ENCODE data around the gene RERE.

Gene RERE

DNA sequence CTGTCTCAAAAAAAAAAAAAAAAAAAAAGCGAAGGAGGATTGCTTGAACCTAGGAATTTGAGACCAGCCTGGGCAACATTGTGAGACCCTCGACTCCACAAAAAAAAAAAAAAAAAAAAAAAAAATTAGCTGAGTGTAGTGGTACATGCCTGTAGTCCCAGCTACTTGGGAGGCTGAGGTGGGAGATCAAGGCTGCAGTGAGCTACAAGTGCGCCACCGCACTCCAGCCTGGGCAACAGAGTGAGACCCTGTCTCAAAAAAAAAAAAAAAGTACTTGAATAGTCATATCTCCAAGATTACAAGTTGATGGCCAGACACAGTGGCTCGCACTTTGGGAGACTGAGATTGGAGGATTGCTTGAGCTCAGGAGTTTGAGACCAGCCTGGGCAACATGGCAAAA, 33.6 kb upstream of the RERE start:
- no peak overlapping the region for H3K4me3 ChIP-seq (replicated peaks; ENCODE audit: low read depth, low read length)
- DNase-seq (ENCODE audit: low read depth): no peak
- TF ChIP-seq, protein P1, sequence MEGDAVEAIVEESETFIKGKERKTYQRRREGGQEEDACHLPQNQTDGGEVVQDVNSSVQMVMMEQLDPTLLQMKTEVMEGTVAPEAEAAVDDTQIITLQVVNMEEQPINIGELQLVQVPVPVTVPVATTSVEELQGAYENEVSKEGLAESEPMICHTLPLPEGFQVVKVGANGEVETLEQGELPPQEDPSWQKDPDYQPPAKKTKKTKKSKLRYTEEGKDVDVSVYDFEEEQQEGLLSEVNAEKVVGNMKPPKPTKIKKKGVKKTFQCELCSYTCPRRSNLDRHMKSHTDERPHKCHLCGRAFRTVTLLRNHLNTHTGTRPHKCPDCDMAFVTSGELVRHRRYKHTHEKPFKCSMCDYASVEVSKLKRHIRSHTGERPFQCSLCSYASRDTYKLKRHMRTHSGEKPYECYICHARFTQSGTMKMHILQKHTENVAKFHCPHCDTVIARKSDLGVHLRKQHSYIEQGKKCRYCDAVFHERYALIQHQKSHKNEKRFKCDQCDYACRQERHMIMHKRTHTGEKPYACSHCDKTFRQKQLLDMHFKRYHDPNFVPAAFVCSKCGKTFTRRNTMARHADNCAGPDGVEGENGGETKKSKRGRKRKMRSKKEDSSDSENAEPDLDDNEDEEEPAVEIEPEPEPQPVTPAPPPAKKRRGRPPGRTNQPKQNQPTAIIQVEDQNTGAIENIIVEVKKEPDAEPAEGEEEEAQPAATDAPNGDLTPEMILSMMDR (IDR thresholded peaks at IDR 0.05; ENCODE audit: low read length, missing control alignments): no peak

DNA sequence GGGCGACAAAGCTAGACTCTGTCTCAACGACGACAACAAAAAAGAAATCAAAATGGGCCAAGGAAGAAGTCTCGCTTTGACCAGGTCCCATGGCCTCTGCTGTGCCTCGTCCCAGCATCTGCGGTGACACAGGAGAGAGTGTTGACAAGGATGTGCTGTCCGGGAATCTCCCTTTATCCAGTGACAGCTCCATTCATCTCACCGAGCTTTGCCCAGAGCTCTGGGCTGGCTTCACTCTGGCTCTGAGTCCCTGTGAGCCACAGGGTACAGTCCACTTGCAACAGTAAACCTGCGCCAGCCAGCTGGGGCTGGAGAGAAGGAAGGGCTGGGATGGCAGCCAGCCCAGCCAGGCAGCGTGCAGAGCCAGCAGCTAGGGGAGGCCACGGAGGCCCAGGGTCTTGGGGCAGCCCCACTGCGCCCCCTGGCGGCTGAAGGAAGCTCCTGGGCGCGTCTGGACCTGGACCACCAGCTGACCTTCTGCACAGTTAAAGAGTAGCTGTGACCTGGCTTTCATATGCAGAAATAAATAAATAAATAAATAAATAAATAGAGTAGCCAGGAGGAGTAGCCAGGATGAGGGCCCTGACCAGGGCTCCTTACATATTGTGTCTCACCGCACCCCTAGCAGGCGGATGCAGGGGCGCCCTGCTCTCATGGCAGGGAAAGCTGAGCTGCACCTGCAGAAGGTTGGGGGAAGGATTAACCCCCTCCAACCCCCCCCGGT, 31.4 kb upstream of the RERE start:
- DNase-seq (ENCODE audit: low read depth): peak; percentile 95

DNA sequence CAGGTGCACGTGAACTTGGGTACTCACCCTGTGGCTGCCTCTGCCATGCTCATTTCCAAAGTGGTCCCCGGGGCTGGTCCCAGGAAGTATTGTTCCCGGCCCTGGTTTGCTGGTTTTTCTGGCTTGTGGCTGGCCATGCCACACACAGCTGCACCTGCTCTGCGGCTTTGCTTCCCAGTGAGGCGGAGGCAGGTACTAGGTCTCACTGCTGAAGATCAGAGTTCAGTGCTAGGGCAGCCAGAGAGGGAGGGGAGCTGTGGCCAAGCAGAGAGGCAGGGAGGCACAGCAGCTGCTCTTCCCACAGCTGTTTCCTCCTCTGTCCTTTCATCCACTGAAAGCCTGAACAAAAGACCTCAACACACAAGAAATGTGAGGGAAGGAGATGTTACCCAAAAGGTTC, 30.6 kb upstream of the RERE start:
- TF ChIP-seq, protein P1 (IDR thresholded peaks at IDR 0.05; ENCODE audit: low read length, missing control alignments): no peak
- no peak overlapping the region for H3K4me3 ChIP-seq (replicated peaks; ENCODE audit: low read depth, low read length)
- no peak for DNase-seq (ENCODE audit: low read depth)

More for the DNA sequence above, 31.4 kb upstream of the RERE start:
- no peak overlapping the region for H3K4me3 ChIP-seq (replicated peaks; ENCODE audit: low read depth, low read length)
- TF ChIP-seq, protein P1 (IDR thresholded peaks at IDR 0.05; ENCODE audit: low read length, missing control alignments): peak; percentile 87

- DNase-seq (ENCODE audit: low read depth): no peak
- TF ChIP-seq, protein P1 (IDR thresholded peaks at IDR 0.05; ENCODE audit: low read length, missing control alignments): no peak
- no peak overlapping the region for H3K4me3 ChIP-seq (replicated peaks; ENCODE audit: low read depth, low read length)
Measured at GRCh38 chr1:8846263-8846662, 28.8 kb upstream of the RERE start.

DNA sequence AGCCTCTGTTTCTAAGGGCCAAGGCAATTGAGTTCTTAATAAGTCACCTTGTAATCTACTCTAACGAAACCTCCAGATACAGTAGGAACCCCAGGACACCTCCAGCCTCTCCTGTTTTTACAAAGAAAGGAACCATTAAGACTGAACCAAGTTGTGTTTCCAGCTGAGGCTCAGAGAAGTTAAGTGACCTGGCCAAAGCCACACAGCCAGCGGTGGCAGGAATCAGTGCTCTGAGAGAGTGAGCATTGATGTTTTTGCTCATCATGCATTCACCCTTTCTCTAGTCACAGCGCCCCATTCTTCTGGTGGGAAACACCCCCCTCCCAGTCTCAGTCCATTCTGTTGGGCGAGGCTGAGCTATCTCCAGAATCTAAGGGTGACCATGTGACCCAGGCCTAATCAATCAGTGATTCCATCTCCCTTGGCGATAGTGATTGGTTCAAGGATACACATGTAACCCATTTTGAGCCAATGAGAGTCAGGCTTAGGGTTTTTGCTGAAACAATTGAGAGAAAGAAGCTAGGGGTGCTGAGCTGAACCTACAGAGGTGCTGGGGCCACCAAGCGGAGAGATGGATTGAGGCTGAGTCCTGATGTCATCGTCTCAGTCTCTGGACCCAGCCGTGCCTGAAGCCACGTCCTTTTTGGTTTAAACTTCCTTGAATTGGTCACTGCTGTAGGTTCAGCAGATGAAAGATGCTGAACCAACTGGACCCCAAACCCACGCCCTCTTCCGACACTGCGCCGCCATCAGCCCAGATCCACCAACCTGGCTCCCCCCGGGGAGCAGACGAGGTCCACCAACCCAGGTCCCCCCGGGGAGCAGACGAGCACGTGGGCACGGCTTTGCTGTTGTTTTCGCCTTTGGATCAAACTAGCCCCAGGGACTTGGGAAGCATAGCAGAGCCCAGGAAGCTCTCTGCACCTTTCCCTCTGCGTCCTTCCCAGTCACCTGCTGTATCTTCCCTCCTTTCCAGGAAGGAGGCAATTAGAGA, 28.0 kb upstream of the RERE start:
- DNase-seq (ENCODE audit: low read depth): no peak
- TF ChIP-seq, protein P1 (IDR thresholded peaks at IDR 0.05; ENCODE audit: low read length, missing control alignments): no peak
- H3K4me3 ChIP-seq (replicated peaks; ENCODE audit: low read depth, low read length): no peak overlapping the region

DNA sequence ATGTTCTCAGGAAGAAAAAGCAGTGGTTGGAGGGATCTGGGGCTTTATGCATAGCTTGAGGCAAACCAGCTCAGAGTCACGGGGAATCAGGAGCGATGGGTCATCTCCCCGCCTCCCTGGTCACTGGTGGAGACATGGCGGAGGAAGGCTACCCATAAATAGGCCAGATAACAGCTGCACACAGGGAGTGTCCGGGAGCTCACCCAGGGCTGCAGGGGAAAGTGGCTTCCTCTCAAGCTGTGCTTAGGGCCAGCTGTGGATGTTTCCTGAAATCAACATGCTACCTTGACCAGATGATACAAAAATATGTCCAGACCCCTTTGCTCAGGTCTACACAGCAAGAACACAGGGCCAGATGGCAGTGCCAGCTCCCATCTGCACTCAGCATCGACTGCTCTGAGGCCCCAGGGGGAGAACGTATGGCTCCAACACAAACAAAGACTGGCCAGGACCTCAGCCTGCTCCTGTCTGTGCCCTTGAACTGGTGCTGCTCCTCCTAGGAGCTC, 27.1 kb upstream of the RERE start:
- TF ChIP-seq, protein P1 (IDR thresholded peaks at IDR 0.05; ENCODE audit: low read length, missing control alignments): no peak
- H3K4me3 ChIP-seq (replicated peaks; ENCODE audit: low read depth, low read length): no peak overlapping the region
- no peak for DNase-seq (ENCODE audit: low read depth)
